Fibroblast of lung (primary cell): ENCODE results near the gene CASP8. TPM values are rescaled to one million over a fixed set of nuclear protein-coding genes. Genes with fewer than 3 reads are reported as not detected.

Experiments
- DNase-seq, 2 donors: peaks; one replicate each; pipeline versions ENCODE4 v3.0.0 to v3.0.0-alpha.2; 2010; ENCODE audit warnings: low read depth in 2 of 2
- H2AFZ ChIP-seq: 2 replicates; pipeline ENCODE4 v1.5.1; 2012; ENCODE audit warnings: low read length, control low read depth, inconsistent platforms
- H3K27ac ChIP-seq: 2 replicates; pipeline ENCODE4 v1.5.1; 2011; ENCODE audit warnings: low read length, control low read depth; ENCODE audit not compliant: insufficient read depth
- H3K27me3 ChIP-seq: 2 replicates; pipeline ENCODE4 v1.5.1; 2011; ENCODE audit warnings: mild to moderate bottlenecking, low read length; ENCODE audit not compliant: control insufficient read depth, insufficient read depth
- H3K36me3 ChIP-seq: 2 replicates; pipeline ENCODE4 v1.5.1; 2011; ENCODE audit warnings: low read length; ENCODE audit not compliant: control insufficient read depth, insufficient read depth
- H3K4me1 ChIP-seq: 2 replicates; pipeline ENCODE4 v1.5.1; 2011; ENCODE audit warnings: low read length; ENCODE audit not compliant: control insufficient read depth, insufficient read depth; ENCODE audit errors: extremely low read depth
- H3K4me2 ChIP-seq: 2 replicates; pipeline ENCODE4 v1.5.1; 2011; ENCODE audit warnings: low read length, control low read depth; ENCODE audit not compliant: insufficient read depth; ENCODE audit errors: extremely low read depth
- H3K4me3 ChIP-seq, 4 experiments: fragments of 200-600 bp in 1 of 4; sonication (generic) in 1 of 4; replicated peaks in 1 of 4; 2 replicates each; pipeline ENCODE4 v1.5.1; 2011 to 2016; ENCODE audit warnings: low read length in 4 of 4, low read depth in 3 of 4, mild to moderate bottlenecking in 3 of 4, control low read depth in 2 of 4, inconsistent platforms in 1 of 4, mixed read lengths in 1 of 4; ENCODE audit not compliant: insufficient read depth in 1 of 4; ENCODE audit errors: control extremely low read depth in 1 of 4
- H3K79me2 ChIP-seq: 2 replicates; pipeline ENCODE4 v1.5.1; 2012; ENCODE audit warnings: mild to moderate bottlenecking, low read length, inconsistent platforms; ENCODE audit not compliant: control insufficient read depth, insufficient read depth
- H3K9ac ChIP-seq: 2 replicates; pipeline ENCODE4 v1.5.1; 2011; ENCODE audit warnings: mild to moderate bottlenecking, low read length, control low read depth; ENCODE audit not compliant: insufficient read depth
- H3K9me3 ChIP-seq: 2 replicates; pipeline ENCODE4 v1.5.1; 2012; ENCODE audit warnings: low read depth, low read length; ENCODE audit not compliant: control insufficient read depth, insufficient read depth
- H4K20me1 ChIP-seq: 2 replicates; pipeline ENCODE4 v1.5.1; 2011; ENCODE audit warnings: low read length; ENCODE audit not compliant: control insufficient read depth, insufficient read depth; ENCODE audit errors: extremely low read depth
- EZH2 ChIP-seq: IDR thresholded peaks from 2 replicates; pipeline ENCODE4 v1.5.1; 2012; ENCODE audit warnings: low read length, control low read depth, mild to moderate bottlenecking; ENCODE audit errors: missing control alignments
- polyA plus RNA-seq, 2 donors: library from polyadenylated mRNA; depleted of rRNA in 1 of 2; stranded (reverse) in 1 of 2; unstranded in 1 of 2; fragments of >200 nt; gene quantifications; 2 replicates each; pipeline ENCODE4 v1.2.1, GENCODE V29; 2011 to 2012; ENCODE audit warnings: missing spikeins in 1 of 2
- total RNA-seq: library from RNA; depleted of rRNA; stranded (reverse); fragments of >200 nt; gene quantifications from 2 replicates; pipeline ENCODE4 v1.2.1, GENCODE V29; 2014
- TF ChIP-seq, protein P1 (sequence below), 2 donors: IDR thresholded peaks in 1 of 2; conservative IDR thresholded peaks in 1 of 2; 1 replicate in 1 of 2; 2 replicates in 1 of 2; pipeline ENCODE4 v1.5.1; 2011 to 2012; ENCODE audit warnings: low read length in 2 of 2, control low read depth in 1 of 2, inconsistent platforms in 1 of 2, low read depth in 1 of 2, mild to moderate bottlenecking in 1 of 2

CASP8 gene
- total and polyA plus RNA-seq, 2 donors (not counting 1 experiment from before 2014, with no cell fraction given) = 22.6 to 31.5 TPM

DNA sequence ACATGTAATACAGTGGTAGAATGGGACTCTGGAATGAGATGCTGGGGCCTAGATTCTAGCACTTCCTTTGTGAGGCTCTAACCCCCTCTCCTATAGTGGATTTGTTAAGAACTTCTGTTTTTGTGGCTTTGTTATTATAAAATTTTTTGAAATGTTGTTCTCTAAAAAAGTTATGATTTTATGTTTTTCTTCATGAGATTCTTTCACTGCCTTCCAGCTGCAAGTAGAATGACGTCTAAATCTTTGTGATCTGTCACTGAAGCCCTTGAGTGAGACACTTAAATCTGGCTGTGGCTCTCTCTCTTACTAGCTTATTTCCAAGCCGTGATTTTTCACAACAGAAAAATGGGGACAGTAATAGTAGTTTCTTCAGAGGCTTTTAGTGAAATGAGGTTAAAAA, 1.6 kb downstream of the CASP8 start:
- H3K4me3 ChIP-seq = no peak overlapping the region
- TF ChIP-seq EZH2 = no peak
- TF ChIP-seq, protein P1, sequence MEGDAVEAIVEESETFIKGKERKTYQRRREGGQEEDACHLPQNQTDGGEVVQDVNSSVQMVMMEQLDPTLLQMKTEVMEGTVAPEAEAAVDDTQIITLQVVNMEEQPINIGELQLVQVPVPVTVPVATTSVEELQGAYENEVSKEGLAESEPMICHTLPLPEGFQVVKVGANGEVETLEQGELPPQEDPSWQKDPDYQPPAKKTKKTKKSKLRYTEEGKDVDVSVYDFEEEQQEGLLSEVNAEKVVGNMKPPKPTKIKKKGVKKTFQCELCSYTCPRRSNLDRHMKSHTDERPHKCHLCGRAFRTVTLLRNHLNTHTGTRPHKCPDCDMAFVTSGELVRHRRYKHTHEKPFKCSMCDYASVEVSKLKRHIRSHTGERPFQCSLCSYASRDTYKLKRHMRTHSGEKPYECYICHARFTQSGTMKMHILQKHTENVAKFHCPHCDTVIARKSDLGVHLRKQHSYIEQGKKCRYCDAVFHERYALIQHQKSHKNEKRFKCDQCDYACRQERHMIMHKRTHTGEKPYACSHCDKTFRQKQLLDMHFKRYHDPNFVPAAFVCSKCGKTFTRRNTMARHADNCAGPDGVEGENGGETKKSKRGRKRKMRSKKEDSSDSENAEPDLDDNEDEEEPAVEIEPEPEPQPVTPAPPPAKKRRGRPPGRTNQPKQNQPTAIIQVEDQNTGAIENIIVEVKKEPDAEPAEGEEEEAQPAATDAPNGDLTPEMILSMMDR (conservative IDR thresholded peaks at IDR 0.05 in 1 of 2, IDR thresholded peaks at IDR 0.05 in 1 of 2; ENCODE audit: low read depth in 1 of 2, low read length in 2 of 2) = no peak

DNA sequence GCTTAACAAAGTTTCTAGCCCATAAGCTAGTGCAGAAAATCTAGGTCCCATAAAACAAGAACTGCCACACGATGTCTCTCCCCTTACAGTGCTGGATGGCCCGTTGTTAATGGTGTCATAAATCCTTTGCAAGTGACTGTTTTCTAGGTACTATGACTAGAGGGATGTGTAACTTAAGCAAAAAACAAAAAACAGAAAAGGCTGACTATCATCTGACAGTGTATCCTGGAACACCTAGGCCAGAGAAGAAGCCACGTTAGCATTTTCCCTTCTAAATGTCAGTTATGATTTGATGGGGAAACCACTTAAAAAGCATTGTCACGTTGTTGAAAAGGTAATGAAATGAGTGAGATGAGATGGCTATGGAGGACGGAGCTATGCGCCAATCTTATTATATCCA, 2.4 kb downstream of the CASP8 start:
- Histone ChIP-seq H3K4me1 (peaks cover 11% of the 10 kb centered on the region), H3K27ac (no peak overlapping the region), H3K9ac (no peak overlapping the region), H3K4me3 (no peak overlapping the region), H3K79me2 (peaks cover 33% of the 10 kb centered on the region), H3K36me3 (no peaks in the 10 kb centered on the region), H3K4me2 (no peak overlapping the region), H4K20me1 (no peaks in the 10 kb centered on the region), H3K27me3 (no peaks in the 10 kb centered on the region), H3K9me3 (no peaks in the 10 kb centered on the region), H2AFZ (no peak overlapping the region)
- TF ChIP-seq, protein P1 (conservative IDR thresholded peaks at IDR 0.05 in 1 of 2, IDR thresholded peaks at IDR 0.05 in 1 of 2; ENCODE audit: low read depth in 1 of 2, low read length in 2 of 2) = no peak
- no peak for TF ChIP-seq EZH2
- DNase-seq = no peak

More for the DNA sequence above, 1.6 kb downstream of the CASP8 start:
- Histone ChIP-seq H3K79me2 (peaks cover 33% of the 10 kb centered on the region), H3K4me2 (peak overlapping the region; percentile 26), H3K4me1 (peaks cover 15% of the 10 kb centered on the region), H2AFZ (no peak overlapping the region), H3K27ac (no peak overlapping the region), H3K9ac (no peak overlapping the region), H3K36me3 (no peaks in the 10 kb centered on the region), H3K27me3 (no peaks in the 10 kb centered on the region), H4K20me1 (no peaks in the 10 kb centered on the region), H3K9me3 (no peaks in the 10 kb centered on the region)
- no peak for DNase-seq

DNA sequence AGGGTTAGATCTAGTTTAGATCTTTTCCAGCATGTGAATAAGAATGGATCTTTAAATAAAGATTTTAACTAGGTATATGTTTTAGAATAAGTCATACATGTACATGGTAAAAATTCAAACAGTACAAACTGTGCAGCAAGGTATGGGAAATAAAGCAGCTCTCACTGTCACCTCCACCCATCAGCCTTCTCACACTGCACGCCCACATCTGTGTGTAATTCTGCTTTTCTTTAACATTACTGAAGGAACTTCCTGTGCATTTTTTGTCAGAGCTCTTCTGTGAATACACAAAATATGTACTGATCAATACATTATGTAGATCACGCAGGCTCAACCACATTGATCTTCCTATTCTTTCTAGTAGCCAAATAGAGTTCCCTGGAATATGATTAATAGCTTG, 3.4 kb downstream of the CASP8 start:
- Histone ChIP-seq H3K36me3 (no peaks in the 10 kb centered on the region), H2AFZ (no peak overlapping the region), H3K27ac (no peak overlapping the region), H3K9me3 (no peaks in the 10 kb centered on the region), H3K79me2 (peaks cover 28% of the 10 kb centered on the region), H3K9ac (no peak overlapping the region), H3K27me3 (no peaks in the 10 kb centered on the region), H3K4me1 (peaks cover 11% of the 10 kb centered on the region), H3K4me2 (no peak overlapping the region), H4K20me1 (no peaks in the 10 kb centered on the region), H3K4me3 (no peak overlapping the region)
- no peak for TF ChIP-seq EZH2
- TF ChIP-seq, protein P1 (conservative IDR thresholded peaks at IDR 0.05 in 1 of 2, IDR thresholded peaks at IDR 0.05 in 1 of 2; ENCODE audit: low read depth in 1 of 2, low read length in 2 of 2) = no peak
- DNase-seq = no peak
